ENCODE results near the gene KCNMA1.

Gene KCNMA1

DNA sequence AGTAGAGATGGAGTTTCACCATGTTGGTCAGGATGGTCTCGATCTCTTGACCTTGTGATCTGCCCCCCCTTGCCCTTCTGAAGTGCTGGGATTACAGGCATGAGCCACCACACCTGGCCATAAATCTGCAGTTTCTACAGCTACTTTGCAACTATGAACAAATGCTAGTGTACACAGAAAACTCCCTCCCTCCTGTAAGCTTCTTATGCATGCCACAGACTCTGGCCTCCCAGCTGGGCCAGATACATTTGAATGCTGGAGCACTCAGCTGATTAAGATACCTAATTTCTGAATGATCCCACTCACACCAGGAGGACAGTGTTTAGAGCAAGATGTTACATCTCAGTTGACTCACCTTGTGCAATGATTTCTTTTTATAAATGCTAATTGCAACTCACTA is 486.2 kb downstream of the KCNMA1 start:
- no peak overlapping the region for H3K27ac Mint-ChIP-seq
- no peak for DNase-seq (ENCODE audit: low spot score)
- H3K9me3 Mint-ChIP-seq = no peaks in the 10 kb centered on the region
- H3K4me1 Mint-ChIP-seq (ENCODE audit: low read depth) = no peaks in the 10 kb centered on the region
- no peak overlapping the region for H3K4me3 Mint-ChIP-seq
- H3K27me3 Mint-ChIP-seq (ENCODE audit: low read depth) = no peaks in the 10 kb centered on the region
- no peaks in the 10 kb centered on the region for H3K36me3 Mint-ChIP-seq (ENCODE audit: low read depth)

DNA sequence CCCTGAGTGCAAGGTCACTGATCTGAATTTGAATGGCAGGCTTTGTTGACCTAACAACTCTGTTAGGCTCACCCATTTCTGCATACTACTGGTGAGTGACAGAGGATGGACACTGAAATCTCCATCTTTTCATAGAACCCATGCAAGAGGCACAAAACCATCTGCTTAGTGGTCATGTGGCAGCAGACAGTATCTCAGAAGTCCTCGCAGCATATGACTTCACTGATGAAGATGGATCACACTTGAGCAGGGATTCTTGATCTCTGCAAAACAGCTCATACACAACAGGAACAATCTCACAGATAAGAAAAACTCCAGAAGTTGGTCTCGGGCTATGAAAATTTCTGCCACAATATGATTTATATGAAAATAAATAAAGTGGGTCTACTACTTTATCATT is 487.9 kb downstream of the KCNMA1 start:
- no peak for DNase-seq (ENCODE audit: low spot score)
- H3K36me3 Mint-ChIP-seq (ENCODE audit: low read depth) = no peaks in the 10 kb centered on the region
- H3K27ac Mint-ChIP-seq = no peak overlapping the region
- H3K27me3 Mint-ChIP-seq (ENCODE audit: low read depth) = no peaks in the 10 kb centered on the region
- no peaks in the 10 kb centered on the region for H3K9me3 Mint-ChIP-seq
- no peak overlapping the region for H3K4me3 Mint-ChIP-seq
- no peaks in the 10 kb centered on the region for H3K4me1 Mint-ChIP-seq (ENCODE audit: low read depth)

DNA sequence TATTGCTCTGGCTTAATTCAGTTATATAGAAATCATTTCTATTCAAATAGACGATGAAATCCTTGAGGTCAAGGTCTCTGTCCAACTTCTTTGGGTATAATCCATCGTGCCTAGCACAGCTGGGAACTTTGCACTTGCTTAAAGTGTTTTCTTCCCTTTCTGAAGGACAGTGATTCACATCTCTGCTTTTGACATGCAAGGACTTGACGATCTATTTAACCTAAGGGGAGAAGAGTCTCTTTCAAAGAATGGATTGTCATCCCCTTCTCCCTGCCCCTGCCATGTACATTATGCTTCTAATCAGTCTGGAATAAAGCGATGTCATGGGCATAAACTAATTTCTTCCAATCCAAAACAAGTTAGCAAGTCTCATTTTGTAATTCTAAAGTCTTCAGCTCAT is 488.6 kb downstream of the KCNMA1 start:
- no peak overlapping the region for H3K4me3 Mint-ChIP-seq
- no peak overlapping the region for H3K27ac Mint-ChIP-seq
- no peak for DNase-seq (ENCODE audit: low spot score)
- no peaks in the 10 kb centered on the region for H3K27me3 Mint-ChIP-seq (ENCODE audit: low read depth)
- H3K4me1 Mint-ChIP-seq (ENCODE audit: low read depth) = no peaks in the 10 kb centered on the region
- no peaks in the 10 kb centered on the region for H3K9me3 Mint-ChIP-seq
- H3K36me3 Mint-ChIP-seq (ENCODE audit: low read depth) = no peaks in the 10 kb centered on the region

DNA sequence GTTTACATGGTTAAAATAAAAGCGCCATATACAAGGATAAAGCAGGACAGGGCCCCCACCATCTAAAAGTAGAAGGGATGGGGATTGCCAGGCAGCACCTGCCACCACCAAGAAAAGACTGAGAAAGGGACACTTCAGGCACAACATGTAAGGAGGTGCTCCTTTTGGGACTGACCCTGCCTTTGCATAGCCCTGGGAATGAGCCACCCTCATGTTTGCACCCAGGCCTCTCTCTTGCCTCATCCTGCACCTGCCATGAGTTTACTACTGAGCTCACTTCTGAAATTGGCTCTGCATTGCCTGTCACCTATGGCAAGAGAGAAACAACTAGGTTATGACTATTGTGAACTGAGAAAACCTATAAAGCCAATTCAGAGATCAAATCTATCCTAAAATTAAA is 489.7 kb downstream of the KCNMA1 start:
- DNase-seq (ENCODE audit: low spot score) = no peak
- Mint-ChIP-seq H3K27me3 (ENCODE audit: low read depth) (no peaks in the 10 kb centered on the region), H3K27ac (no peak overlapping the region)

DNA sequence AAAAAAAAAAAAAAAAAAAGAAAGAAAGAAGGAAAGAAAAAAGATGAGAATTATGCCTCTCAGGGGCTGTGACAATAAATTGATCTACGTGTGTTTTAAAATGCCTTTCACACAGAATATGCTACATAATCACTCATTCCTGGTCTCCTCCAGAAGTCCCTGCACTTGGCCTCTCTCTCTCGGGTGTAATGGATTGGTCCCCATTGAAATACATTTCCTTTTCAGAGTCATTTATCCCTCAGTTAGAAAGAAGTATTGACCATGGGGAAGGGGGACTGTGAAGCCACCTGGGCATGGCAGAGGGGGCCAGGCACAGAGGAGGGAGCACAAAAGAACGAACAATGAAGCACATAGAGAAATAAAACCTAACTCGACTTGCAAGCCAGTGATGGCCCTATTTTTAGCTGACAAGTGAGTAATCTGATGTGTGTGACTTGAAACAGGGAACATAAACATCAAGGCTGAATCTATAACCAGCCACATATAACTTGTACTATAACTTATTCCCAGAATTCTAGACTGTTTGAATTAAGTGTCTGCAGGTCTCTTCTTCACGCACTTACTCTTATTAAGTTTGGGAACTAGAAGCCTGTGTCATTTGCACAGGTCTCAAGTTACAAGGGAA is 490.8 kb downstream of the KCNMA1 start:
- Mint-ChIP-seq H3K4me1 (ENCODE audit: low read depth) (no peaks in the 10 kb centered on the region), H3K27me3 (ENCODE audit: low read depth) (no peaks in the 10 kb centered on the region), H3K27ac (no peak overlapping the region), H3K9me3 (no peaks in the 10 kb centered on the region), H3K36me3 (ENCODE audit: low read depth) (no peaks in the 10 kb centered on the region), H3K4me3 (no peak overlapping the region)
- no peak for DNase-seq (ENCODE audit: low spot score)

More for the DNA sequence above, 489.7 kb downstream of the KCNMA1 start:
- H3K4me1 Mint-ChIP-seq (ENCODE audit: low read depth) = no peaks in the 10 kb centered on the region
- no peak overlapping the region for H3K4me3 Mint-ChIP-seq
- no peaks in the 10 kb centered on the region for H3K9me3 Mint-ChIP-seq
- no peaks in the 10 kb centered on the region for H3K36me3 Mint-ChIP-seq (ENCODE audit: low read depth)

DNA sequence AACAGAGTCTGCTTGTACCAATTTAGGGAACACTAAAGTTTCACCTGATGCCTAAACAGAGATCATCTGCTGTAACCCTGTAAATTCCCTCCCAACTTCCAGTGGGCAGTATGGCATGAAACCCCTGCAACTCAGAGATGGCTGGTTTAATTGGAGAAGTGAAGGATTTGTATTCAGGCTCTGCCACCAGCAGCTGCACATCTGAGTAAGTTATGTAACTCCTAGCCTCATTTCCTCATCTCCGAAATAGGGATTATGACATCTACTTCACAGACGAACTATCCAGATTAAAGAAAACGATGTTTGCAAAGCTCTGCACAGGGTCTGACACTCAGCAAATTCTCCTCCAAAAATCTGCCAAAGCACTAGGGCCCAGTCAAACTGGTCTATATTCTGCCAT is 493.0 kb downstream of the KCNMA1 start:
- no peak overlapping the region for H3K27ac Mint-ChIP-seq

DNA sequence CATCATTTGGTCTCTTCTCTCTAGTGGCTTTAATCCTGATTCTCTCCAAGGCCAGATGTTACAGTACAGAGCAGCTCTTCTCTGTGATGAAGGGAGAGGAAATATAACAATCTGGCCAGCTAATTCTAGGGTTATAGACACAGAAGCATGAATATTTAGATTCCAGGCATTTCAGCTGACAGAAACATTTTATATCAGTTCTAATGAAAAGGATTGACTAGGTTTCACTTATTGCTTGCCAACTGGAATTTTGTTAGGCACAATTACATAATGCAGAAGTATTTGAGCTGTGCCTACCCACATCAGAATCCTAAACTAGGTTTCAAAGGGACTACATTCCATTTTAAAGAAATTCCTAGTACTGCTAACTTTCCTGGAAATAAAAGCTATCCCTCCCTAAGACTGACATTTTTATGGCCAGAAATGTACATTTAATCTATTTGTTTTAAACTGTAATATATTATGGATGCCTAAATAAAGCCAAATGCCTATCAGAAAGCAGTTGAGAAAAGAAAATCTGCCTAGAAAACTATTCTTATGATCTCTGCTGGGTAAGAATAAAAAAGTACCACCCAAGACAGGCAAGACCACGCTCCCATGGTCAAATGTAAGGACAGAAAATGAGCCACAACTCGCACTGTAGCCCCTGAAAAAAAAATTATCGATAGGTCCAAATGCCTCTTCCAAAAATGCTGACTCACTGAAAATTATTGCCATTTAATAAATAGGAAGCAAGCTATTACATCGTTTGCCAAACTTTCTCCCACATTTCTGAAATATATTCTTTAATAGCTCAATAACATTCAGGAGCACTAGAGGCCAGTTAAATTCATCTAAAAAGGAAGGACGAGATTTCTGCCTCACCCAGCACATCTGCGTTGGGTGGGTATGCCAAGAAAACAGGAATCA is 498.1 kb downstream of the KCNMA1 start:
- H3K27me3 Mint-ChIP-seq (ENCODE audit: low read depth) = peaks cover 2% of the 10 kb centered on the region
- H3K27ac Mint-ChIP-seq = no peak overlapping the region
- no peaks in the 10 kb centered on the region for H3K36me3 Mint-ChIP-seq (ENCODE audit: low read depth)
- no peaks in the 10 kb centered on the region for H3K9me3 Mint-ChIP-seq
- H3K4me3 Mint-ChIP-seq = no peak overlapping the region
- no peaks in the 10 kb centered on the region for H3K4me1 Mint-ChIP-seq (ENCODE audit: low read depth)
- no peak for DNase-seq (ENCODE audit: low spot score)

More for the DNA sequence above, 493.0 kb downstream of the KCNMA1 start:
- no peaks in the 10 kb centered on the region for H3K4me1 Mint-ChIP-seq (ENCODE audit: low read depth)
- H3K9me3 Mint-ChIP-seq = no peaks in the 10 kb centered on the region
- H3K27me3 Mint-ChIP-seq (ENCODE audit: low read depth) = no peaks in the 10 kb centered on the region
- DNase-seq (ENCODE audit: low spot score) = no peak
- H3K36me3 Mint-ChIP-seq (ENCODE audit: low read depth) = no peaks in the 10 kb centered on the region
- H3K4me3 Mint-ChIP-seq = no peak overlapping the region

DNA sequence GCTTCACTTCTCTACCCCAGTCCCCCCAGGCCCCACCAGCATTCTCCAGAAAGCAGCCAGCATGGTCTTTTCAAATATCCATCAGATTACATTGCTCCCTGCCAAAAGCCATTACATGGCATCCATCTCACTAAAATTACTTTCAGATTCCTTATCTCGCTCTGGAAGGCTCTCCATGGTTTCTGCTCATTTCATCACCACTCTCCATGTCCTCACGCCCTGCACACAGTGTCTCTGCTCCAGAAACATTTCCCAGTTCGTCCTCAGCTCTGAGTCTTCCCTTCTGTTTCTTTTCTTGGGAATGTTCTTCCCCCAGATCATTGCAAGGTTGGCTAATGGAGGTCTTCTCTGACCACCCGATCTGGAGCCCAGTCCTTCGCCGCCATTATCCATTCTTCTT is 499.1 kb downstream of the KCNMA1 start:
- H3K27me3 Mint-ChIP-seq (ENCODE audit: low read depth) = peaks cover 2% of the 10 kb centered on the region
- H3K4me1 Mint-ChIP-seq (ENCODE audit: low read depth) = no peaks in the 10 kb centered on the region
- no peaks in the 10 kb centered on the region for H3K9me3 Mint-ChIP-seq
- H3K27ac Mint-ChIP-seq = no peak overlapping the region
- no peaks in the 10 kb centered on the region for H3K36me3 Mint-ChIP-seq (ENCODE audit: low read depth)
- H3K4me3 Mint-ChIP-seq = no peak overlapping the region
- DNase-seq (ENCODE audit: low spot score) = no peak

DNA sequence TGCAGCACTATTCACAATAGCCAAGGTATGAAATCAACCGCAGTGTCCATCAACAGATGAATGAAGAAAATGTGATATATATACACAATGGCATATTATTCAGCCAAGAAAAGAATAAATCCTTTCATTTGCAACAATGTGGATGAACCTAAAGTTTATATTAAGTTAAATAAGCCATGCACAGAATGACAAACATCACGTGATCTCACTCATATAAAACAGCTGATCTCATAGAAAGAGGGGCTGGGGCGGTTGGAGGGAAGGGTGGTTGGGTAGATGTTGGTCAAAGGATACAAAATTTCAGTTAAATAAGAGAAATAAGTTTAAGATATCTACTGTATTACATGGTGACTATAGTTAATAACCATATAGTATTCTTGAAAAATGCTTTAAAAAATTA is 502.1 kb downstream of the KCNMA1 start:
- Mint-ChIP-seq H3K4me1 (ENCODE audit: low read depth) (no peaks in the 10 kb centered on the region), H3K4me3 (no peak overlapping the region), H3K36me3 (ENCODE audit: low read depth) (no peaks in the 10 kb centered on the region), H3K27me3 (ENCODE audit: low read depth) (peaks cover 2% of the 10 kb centered on the region), H3K27ac (no peak overlapping the region), H3K9me3 (no peaks in the 10 kb centered on the region)
- no peak for DNase-seq (ENCODE audit: low spot score)

DNA sequence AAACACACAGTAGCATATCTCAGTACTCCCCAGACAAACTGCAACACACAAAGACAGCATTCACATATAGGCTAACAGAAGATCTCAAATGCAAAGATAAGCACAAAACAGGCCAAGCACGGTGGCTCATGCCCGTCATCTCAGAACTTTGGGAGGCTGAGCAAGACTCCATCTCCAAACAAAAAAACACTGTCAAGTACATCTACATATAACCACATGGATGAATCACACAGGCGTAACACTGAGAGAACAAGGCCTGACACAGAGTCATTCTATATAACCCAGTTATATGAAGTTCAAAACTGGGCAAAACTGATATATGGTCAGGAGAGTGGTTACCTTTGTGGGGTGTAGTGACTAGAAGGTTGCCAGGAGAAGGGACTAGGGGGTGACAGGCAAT is 506.4 kb downstream of the KCNMA1 start:
- Mint-ChIP-seq H3K9me3 (no peaks in the 10 kb centered on the region), H3K27ac (no peak overlapping the region), H3K4me1 (ENCODE audit: low read depth) (no peaks in the 10 kb centered on the region), H3K27me3 (ENCODE audit: low read depth) (no peaks in the 10 kb centered on the region), H3K36me3 (ENCODE audit: low read depth) (no peaks in the 10 kb centered on the region), H3K4me3 (no peak overlapping the region)
- no peak for DNase-seq (ENCODE audit: low spot score)

DNA sequence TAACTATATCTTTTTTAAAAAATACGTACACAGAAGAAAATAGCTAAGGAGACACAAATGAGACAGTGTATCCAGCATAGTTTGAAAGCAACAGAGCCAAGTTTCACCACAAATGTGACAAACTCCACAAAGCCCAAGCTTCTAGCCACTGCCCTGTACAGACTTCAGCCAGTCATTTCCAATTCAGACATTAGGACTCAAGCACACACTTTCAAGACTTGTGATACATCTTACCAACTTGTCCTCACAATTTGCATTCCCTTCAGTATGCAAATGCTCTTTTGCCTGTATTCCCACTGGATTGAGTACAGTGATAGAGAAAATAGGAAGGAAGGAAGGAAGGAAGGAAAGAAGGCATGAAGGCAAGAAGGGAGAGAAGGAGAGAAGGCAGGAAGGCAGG is 510.4 kb downstream of the KCNMA1 start:
- Mint-ChIP-seq H3K27me3 (ENCODE audit: low read depth) (no peaks in the 10 kb centered on the region), H3K4me3 (no peak overlapping the region), H3K9me3 (no peaks in the 10 kb centered on the region), H3K27ac (no peak overlapping the region), H3K36me3 (ENCODE audit: low read depth) (no peaks in the 10 kb centered on the region), H3K4me1 (ENCODE audit: low read depth) (no peaks in the 10 kb centered on the region)
- DNase-seq (ENCODE audit: low spot score) = no peak

DNA sequence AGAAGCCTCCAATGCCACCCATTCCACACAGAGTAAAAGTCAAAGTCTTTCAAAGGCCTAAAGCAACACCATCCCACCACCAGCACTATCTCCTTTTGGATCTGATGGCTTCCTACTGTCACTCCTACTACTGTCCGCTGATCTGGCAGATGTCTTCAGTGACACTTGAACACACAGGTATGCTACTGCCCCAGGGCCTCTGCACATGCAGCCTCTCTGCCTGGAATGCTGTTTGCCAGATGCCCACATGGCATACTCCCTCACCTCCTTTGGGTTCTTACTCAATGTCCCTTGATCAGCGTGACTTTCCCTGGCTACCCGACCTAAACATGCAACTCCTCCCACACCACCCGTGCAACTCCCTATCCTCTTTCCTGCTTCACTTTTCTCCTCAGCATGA is 512.4 kb downstream of the KCNMA1 start:
- no peak for DNase-seq (ENCODE audit: low spot score)
- Mint-ChIP-seq H3K36me3 (ENCODE audit: low read depth) (no peaks in the 10 kb centered on the region), H3K4me3 (no peak overlapping the region), H3K9me3 (no peaks in the 10 kb centered on the region), H3K27me3 (ENCODE audit: low read depth) (no peaks in the 10 kb centered on the region), H3K4me1 (ENCODE audit: low read depth) (no peaks in the 10 kb centered on the region), H3K27ac (no peak overlapping the region)

DNA sequence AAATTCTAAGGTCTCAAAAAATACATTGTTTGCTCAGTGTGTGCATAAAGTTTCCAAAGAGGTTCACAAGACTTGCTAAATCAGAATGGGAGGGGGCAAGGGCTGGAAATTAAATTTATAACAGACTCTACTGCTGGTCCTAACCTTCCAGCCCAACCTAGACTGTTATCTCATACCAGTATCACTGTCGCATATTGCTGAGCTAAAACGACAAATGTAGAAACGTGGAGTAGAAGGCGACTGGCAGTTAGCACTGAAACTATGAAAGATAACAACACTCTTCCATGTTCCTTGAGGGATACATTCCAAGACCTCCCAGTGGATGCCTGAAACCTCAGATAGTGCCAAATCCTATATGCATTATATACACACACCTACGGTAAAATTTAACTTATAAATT is 514.3 kb downstream of the KCNMA1 start:
- no peak overlapping the region for H3K27ac Mint-ChIP-seq
- H3K4me3 Mint-ChIP-seq = no peak overlapping the region
- no peak for DNase-seq (ENCODE audit: low spot score)
- H3K4me1 Mint-ChIP-seq (ENCODE audit: low read depth) = no peaks in the 10 kb centered on the region
- H3K27me3 Mint-ChIP-seq (ENCODE audit: low read depth) = no peaks in the 10 kb centered on the region
- no peaks in the 10 kb centered on the region for H3K36me3 Mint-ChIP-seq (ENCODE audit: low read depth)
- H3K9me3 Mint-ChIP-seq = no peaks in the 10 kb centered on the region

DNA sequence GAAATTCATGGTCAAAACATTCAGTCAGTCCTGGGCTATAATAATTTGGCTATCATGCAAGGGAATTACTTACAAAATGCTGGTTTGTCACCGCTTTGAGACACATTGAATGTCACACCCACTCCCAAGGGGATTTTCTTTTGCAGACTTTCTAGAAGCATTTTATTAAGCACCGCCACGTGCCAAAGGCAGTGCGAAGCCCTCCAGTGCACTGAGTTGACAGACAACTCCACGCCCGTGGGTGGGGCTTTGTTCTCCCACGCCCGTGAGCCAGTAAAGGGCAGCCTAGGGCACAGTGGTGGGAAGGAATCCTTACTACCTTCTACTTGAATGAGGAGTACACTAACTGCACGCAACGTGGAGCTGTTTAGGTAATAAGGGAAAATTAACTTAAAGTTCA is 515.8 kb downstream of the KCNMA1 start:
- no peak for DNase-seq (ENCODE audit: low spot score)
- Mint-ChIP-seq H3K27ac (no peak overlapping the region), H3K4me3 (no peak overlapping the region), H3K9me3 (no peaks in the 10 kb centered on the region), H3K36me3 (ENCODE audit: low read depth) (no peaks in the 10 kb centered on the region), H3K4me1 (ENCODE audit: low read depth) (no peaks in the 10 kb centered on the region), H3K27me3 (ENCODE audit: low read depth) (peaks cover 3% of the 10 kb centered on the region)

Data from T-helper 2 cell treated with Interferon-gamma antibody and Interleukin-4, amounts not matched to agents 5 μg/mL and 100 μg/mL, for 36 hours (primary cell).